Stimulated activated CD8-positive, alpha-beta memory T cell treated with anti-CD3 and anti-CD28 coated beads, Interleukin-15, amount 100 ng/mL, for 48 hours (primary cell): ENCODE data around the gene ONECUT1.

Experiments used
- DNase-seq, 2 donors: peaks; one replicate each; pipeline ENCODE4 v3.0.0-alpha.2; 2020; ENCODE audit warnings: low read depth in 2 of 2

ONECUT1 gene

DNA sequence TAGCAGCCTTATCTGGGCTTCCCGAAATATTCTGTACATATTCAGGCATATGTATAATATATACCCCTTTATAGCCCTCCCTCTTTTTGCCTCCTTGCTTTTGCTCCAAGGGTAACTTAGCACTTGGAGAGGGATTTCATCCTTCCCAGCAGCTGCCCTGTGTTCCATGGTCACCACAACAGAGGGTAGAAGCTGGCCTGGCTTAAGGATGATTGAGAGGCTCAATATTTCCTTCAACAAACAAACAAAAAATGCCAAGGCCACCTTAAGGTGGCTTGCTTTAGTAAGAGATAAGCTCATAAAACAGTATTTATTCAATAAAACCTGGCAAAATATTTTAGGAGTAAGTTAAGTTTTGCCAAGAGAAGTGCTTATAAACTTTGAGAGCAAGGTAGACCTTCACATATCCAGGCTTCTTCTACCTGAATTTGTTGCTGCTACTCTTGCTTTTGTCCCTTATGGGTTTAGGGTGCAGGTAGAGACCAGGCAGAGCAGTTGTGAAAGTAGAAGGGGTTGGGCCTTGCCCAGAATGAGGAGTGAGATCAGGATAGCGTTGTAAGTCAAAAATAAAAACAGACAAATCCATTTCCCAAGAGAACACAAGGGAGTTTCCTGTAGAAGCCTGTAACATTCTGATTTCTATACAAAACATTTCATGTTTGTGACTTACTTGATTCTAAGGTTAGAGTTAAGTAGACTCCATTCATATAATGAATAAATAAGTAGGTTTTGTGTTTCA lies 58.2 kb downstream of the ONECUT1 start:
- no peak for DNase-seq

- DNase-seq = no peak
Measured at GRCh38 chr15:52731004-52731403, 59.1 kb downstream of the ONECUT1 start.

GRCh38 chr15:52730594-52730993 lies 59.5 kb downstream of the ONECUT1 start:
- no peak for DNase-seq

DNA sequence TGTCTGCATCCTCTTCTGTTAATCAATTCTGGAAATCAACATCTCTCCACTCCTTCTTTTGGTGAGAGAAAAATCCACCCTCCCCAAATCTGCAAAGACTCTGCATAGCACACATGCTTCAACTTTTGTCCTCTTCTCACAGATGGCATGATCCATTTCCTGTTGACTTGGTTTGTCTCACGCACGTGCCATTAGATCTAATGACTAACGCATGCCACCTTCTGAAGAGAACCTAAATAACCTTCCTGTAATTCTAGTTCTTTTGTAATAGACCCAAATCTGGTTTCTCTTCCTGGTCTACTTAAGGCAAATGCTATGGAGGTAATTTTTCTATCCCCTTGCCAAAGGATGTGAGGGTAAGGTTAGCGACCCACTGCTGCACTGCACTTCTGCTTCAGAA lies 60.0 kb downstream of the ONECUT1 start:
- no peak for DNase-seq

DNA sequence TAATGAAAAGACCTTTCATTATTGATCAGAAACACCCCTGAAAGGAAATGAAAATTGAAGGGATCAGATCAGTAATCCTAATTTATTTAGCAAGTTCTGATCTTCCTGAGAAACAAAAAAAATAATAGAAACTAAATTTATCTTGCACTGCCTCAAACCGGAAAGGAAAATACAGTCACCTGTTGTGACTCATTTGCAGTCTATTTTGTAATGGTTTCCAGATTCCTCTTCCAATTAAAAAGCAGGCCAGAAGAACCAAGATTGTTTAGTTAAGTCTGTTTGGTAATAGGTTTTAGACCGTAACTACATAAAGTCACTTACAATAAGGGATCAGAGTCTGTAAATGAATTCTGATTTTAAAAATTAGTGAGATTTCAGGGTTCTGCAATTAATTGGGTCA lies 61.2 kb downstream of the ONECUT1 start:
- no peak for DNase-seq

DNA sequence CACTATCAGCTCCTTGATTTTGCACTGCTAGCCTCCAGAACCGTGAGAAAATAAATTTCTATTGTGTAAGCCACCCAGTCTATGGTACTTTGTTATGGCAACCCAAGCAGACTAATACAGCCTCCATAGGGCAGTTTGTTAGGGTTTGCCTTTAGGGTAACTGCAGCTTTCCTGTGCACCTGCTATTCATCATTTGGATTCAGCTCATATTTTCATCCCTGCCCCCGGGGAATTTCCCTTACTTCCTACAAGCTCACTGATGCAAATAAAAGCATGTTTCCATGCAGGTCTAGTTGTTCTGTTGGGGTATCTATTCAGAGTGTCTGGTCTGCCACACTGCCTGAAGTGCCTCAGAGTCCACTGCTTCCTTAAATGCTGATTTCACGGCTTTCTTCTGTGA lies 62.3 kb downstream of the ONECUT1 start:
- DNase-seq = no peak

- no peak for DNase-seq
Measured at GRCh38 chr15:52726195-52726594, 63.9 kb downstream of the ONECUT1 start.

- DNase-seq = no peak
Measured at GRCh38 chr15:52718551-52718950, 71.6 kb downstream of the ONECUT1 start.

DNA sequence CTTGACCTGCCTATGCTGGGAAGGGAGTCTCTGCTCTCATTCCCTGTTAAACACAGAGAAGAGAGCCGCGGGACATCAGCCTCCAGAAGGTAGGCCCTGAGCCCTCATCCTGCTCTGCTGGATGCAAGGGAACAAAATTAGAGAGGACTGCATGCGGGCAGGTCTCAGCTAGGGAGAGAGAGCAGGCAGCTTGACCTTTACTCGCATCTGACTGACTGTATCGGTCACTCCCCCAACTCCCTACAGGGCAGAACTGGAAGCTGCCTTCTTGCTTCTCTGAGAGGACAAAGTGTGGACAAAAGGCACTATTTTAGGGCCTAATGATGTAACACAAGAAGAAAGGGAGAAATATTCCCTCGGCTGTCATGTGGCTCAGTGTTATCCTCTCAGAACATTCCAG lies 72.2 kb downstream of the ONECUT1 start:
- no peak for DNase-seq

GRCh38 chr15:52717481-52717880 lies 72.7 kb downstream of the ONECUT1 start:
- no peak for DNase-seq

- DNase-seq = no peak
Measured at GRCh38 chr15:52716536-52716935, 73.6 kb downstream of the ONECUT1 start.

DNA sequence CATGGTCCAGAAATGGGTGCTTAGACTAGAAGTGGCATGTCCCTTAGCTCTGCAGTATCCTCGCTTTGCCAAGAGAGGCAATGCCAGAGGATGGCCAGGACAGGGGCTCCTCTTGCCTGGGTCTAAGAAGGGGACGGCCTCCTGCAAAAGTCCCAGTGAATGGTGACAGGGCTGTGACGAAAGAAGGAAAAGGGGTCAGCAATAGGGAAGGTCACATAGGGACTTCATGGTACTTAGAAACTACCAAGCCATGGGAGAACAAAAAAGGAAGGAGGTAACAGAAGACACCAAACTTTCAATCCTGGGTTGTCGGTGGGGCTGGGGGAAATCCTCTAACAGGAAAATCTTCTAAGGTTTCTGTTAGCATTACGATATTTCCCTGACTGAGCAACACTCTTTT lies 74.7 kb downstream of the ONECUT1 start:
- DNase-seq = no peak

DNA sequence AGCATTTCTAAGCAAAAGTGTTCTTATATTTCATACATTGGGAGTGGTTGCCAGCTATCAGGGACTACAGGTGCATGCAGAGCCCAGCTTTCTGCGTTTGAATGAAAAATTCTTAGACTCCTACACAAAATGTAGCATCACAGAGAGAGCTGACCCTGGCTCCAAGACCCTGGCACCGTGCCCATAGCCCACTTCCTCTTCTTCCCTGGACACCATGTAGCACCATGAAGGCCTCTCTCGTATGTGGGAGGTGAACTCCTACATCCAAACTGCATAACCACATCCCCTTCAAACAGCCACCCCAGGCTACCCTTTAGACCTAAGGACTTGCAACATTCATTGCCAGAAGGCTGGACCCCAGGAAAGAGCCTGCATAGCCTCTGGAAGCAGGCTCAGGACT lies 75.2 kb downstream of the ONECUT1 start:
- no peak for DNase-seq

DNA sequence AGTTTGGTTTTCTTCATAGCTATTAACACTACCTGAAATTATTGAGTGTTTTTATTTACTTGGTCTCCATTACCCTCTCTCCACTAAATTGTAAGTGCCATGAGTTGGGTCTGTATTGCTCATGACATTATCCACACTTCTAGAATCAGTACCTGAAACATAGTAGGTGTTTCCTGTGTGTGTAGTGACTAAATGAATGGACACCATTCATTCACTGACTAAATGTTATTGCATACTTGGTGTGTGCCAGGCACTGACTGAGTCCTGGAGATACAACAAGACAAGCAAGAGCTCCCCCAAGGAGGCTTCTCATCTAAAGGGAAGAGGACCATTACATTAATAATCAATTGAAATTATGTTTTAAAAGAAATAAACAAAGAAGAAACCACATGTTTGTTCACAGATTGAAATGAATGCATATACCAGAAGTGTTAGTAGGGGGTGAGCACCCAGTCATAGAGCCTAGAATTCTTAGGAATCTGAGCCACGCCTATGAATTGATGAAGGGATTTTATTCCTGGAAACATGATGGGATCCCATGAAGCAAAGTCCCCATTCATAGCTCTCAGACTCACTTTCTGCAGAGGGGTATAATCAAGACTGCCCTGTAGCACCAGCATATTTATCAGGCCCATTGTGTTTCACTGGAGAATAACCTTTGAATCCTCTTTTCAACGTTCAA lies 79.3 kb downstream of the ONECUT1 start:
- no peak for DNase-seq

DNA sequence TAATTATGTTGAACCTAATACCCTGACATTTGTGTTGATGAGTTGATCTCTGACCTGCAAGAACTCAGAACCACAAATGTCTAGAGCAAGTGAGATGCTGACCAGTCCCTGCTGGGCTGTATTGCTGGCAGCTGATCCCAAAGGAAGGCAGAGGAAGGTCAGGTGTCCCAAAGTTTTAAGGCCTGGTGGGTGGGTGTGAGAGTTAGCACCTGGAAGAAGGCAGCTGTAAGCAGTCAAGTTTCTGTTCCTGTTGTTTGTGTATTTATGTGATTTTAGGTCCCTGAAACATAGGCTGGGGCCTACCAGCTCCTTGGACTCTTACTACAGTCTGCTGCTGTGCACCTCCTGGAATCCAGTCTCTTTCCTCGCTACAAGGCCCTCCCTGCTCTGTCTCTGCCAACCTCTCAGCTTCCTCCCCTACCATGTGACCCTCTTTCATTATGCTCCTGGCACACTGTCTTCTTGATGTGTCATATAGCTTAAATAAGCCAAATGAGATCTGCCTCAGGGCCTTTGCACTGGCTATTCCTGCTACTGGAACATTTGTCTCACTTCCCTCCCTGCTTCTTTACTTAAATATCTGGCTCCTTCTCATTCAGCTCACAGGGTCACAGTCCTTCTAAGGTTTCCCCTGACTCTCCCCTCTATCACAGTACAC lies 80.0 kb downstream of the ONECUT1 start:
- DNase-seq = no peak

GRCh38 chr15:52709187-52709981 lies 80.8 kb downstream of the ONECUT1 start:
- no peak for DNase-seq
